ENCODE results near the gene UBXN11.

GRCh38 chr1:26283871-26284596 is 22.4 kb downstream of the UBXN11 start:
- TF ChIP-seq POLR2A (IDR thresholded peaks at IDR 0.05) (no peak), POLR2AphosphoS5 (IDR thresholded peaks at IDR 0.05) (no peak), CTCF (IDR thresholded peaks at IDR 0.05) (no peak)
